ENCODE measurements around the gene PPIF.

PPIF gene

GRCh38 chr10:79313911-79314439, 33.3 kb upstream of the PPIF start:
- TF ChIP-seq, protein P1, sequence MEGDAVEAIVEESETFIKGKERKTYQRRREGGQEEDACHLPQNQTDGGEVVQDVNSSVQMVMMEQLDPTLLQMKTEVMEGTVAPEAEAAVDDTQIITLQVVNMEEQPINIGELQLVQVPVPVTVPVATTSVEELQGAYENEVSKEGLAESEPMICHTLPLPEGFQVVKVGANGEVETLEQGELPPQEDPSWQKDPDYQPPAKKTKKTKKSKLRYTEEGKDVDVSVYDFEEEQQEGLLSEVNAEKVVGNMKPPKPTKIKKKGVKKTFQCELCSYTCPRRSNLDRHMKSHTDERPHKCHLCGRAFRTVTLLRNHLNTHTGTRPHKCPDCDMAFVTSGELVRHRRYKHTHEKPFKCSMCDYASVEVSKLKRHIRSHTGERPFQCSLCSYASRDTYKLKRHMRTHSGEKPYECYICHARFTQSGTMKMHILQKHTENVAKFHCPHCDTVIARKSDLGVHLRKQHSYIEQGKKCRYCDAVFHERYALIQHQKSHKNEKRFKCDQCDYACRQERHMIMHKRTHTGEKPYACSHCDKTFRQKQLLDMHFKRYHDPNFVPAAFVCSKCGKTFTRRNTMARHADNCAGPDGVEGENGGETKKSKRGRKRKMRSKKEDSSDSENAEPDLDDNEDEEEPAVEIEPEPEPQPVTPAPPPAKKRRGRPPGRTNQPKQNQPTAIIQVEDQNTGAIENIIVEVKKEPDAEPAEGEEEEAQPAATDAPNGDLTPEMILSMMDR (IDR thresholded peaks at IDR 0.05; ENCODE audit: low read depth, low read length, missing control alignments): no peak
- in situ Hi-C loops (cut with HindIII; ENCODE audit: low sequenced_read_pairs): no loop called here
- DNase-seq (ENCODE audit: low read depth): no peak

DNA sequence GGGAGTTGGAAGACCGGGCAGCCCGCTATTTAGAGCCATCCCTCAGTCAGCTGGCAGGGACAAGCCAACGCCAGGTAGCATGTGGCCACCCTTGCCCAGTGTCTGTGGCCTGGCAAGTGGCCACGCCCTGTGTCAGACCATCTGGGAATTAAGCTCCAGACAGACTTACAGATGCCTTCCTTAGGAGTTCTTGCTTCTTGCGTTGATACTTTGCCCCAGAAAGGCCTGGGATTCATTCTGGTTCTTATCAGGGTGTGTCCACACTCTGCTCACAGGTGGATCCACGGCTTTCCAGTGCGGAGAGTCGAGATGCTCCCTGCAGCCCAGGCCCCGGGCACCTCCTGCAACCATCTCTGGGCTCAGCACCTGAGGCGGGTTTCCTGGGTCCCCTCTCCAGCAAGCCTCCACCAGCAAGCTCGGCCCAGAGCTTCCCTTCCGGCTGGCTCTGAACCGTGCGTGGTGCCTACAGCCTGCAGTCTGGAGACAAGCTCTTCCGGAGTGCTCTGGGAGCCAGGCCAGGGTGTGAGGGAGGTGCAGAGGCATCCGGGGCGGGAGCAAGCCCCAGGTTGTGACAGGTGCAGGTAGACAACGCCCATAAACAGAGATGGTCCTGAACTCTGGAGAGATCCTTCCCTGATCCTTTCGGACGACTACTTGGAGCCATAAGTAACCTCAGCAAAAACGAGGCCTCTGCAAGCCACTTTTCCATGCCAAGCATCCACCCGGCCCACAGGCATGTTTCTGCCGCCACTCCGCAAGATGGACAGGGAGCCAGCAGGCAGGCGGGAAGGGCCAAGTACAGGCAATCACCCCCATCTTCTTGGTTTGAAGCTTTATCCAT, 32.3 kb upstream of the PPIF start:
- in situ Hi-C loops (cut with HindIII; ENCODE audit: low sequenced_read_pairs): no loop called here
- H3K4me3 ChIP-seq (ENCODE audit: low read depth, low read length): no peak overlapping the region
- TF ChIP-seq, protein P1 (IDR thresholded peaks at IDR 0.05; ENCODE audit: low read depth, low read length, missing control alignments): no peak
- no peak for DNase-seq (ENCODE audit: low read depth)

More at GRCh38 chr10:79313911-79314439, 33.3 kb upstream of the PPIF start:
- no peak overlapping the region for H3K4me3 ChIP-seq (ENCODE audit: low read depth, low read length)

DNA sequence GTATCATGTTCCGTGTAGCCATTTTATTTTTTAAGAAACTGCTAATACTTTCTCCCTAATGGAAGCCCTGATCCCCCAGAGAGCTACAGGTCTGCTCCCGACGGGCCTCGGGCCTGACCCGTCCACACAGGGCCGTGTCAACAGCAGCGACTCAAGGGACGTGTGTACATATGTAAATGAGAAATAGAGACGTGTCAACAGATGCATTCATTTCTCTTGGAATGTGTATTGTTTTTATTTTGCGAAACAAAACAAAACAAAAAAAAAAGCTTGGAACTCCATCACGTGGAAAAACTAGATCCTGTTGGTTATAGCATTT, 31.7 kb upstream of the PPIF start:
- H3K4me3 ChIP-seq (ENCODE audit: low read depth, low read length): no peak overlapping the region
- in situ Hi-C loops (cut with HindIII; ENCODE audit: low sequenced_read_pairs): no loop called here
- TF ChIP-seq, protein P1 (IDR thresholded peaks at IDR 0.05; ENCODE audit: low read depth, low read length, missing control alignments): no peak
- DNase-seq (ENCODE audit: low read depth): no peak

DNA sequence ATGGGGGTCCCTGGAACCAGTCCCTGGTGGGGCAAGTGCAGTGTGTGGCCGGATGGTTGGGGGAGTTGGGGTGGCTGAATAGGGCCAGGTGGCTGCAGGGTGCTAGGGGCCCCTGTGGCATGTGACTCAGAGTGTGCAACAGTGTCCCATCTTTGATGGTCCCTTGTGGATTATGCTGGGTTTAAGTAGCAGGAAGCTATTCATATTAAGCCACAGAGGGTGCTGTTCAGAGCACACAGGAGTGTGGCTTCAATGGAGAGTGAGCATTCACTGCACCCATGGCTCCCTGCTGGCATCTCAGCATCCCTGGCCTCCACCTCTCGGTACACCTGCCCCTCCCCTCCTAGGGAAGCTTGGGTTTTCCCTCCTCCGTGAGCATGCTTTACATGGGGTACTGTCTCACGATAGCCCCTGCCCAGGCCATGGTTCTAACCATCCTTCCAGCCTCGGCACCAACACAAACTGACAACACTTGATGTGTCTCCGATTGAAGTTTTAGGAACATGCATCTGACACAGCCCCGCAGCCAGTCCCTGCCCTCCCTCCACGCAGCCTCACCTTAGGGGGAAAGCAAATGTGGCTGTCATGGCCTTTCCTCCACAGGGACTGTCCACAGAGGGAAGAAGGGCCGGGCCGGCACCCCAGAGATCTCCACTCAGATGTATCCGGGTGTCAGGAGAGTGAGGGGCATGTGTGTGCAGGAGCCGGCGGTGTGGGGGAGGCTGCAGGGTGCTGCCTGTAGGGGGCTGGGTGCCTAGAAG, 30.4 kb upstream of the PPIF start:
- in situ Hi-C loops (cut with HindIII; ENCODE audit: low sequenced_read_pairs): no loop called here
- TF ChIP-seq, protein P1 (IDR thresholded peaks at IDR 0.05; ENCODE audit: low read depth, low read length, missing control alignments): no peak
- H3K4me3 ChIP-seq (ENCODE audit: low read depth, low read length): no peak overlapping the region
- no peak for DNase-seq (ENCODE audit: low read depth)

GRCh38 chr10:79318369-79318768, 28.9 kb upstream of the PPIF start:
- DNase-seq (ENCODE audit: low read depth): no peak
- H3K4me3 ChIP-seq (ENCODE audit: low read depth, low read length): no peak overlapping the region

DNA sequence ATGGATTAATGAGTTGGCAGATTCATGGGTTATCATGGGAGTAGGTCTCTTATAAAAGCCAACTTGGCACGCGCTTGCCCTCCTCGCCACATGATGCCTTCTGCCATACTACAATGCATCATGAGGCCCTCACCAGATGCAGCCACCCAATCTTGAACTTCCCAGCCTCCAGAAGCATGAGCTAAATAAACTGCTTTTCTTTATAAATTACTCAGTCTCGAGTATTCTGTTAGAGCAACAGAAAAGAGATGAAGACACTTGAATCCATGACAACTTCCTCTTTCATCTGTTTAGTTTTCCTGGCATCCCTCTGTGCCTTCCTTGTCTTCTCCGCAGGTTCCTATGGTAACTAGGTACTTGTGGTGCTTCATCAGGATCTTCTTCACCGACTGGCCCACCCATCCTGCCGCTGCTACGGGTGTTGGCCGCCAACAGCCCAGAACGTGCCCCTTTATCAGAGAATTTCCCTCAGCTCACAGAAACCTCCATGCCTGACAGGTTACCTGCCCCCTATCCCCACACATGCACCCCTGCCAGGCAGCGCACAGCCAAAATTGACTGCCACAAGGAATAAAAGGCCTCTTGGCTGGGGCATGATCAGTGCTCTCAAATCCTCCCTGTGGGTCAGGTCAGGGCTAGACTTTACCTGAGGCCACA, 28.0 kb upstream of the PPIF start:
- DNase-seq (ENCODE audit: low read depth): no peak
- in situ Hi-C loops (cut with HindIII; ENCODE audit: low sequenced_read_pairs): no loop called here
- TF ChIP-seq, protein P1 (IDR thresholded peaks at IDR 0.05; ENCODE audit: low read depth, low read length, missing control alignments): no peak
- no peak overlapping the region for H3K4me3 ChIP-seq (ENCODE audit: low read depth, low read length)

More at GRCh38 chr10:79318369-79318768, 28.9 kb upstream of the PPIF start:
- in situ Hi-C loops (cut with HindIII; ENCODE audit: low sequenced_read_pairs): no loop called here
- TF ChIP-seq, protein P1 (IDR thresholded peaks at IDR 0.05; ENCODE audit: low read depth, low read length, missing control alignments): no peak

Measured in astrocyte of the cerebellum (primary cell).